ENCODE data around the gene KIAA1958. TPM values are rescaled to one million over a fixed set of nuclear protein-coding genes. Genes with fewer than 3 reads are reported as not detected.

The KIAA1958 gene
- total RNA-seq, 4 donors from 2014 or later, result 1.3 to 4.0 (median 2.6) TPM

DNA sequence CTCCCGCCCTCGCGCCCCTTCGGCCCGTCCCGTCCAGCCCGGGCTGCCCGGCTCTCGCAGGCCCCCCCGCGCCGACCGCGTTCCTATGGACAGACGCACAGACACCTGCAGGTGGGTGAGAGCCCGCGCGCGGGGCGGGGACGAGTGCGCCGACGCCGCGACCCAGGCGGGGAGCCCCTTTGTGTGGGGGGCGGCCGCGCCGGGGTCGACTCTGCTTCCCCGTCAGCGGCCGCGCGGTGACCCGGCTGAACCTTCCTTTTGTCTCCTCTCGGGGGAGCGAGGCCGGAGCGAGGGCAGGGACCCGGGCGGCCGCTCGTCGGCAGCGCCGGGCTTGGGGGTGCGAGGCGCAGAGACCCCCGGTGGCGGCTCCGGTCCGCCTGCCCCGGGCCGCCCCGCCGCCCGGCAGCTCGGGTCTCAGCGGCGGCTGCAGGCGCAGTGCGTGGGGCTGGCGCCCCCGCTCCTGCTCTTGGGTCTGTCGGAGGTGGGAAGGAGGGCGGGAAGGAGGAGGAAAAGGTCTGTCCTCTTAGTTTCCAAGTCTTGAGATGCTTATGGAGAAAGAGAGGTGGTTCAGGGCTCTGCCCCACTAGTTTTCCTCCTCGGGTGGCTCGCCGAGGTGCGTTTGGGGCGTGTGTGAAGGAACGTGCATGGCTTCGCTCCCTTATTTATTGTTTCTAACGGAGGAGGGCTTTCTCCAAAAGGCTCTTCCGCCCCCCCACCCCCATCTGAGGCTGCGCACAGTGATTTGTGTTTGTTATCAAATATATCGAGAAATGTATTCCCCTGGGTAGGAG is 576 bp downstream of the KIAA1958 start:
- H3K4me3 ChIP-seq, result peak overlapping the region; percentile 70 to 86 (median 80)
- peak; percentile 8 to 48 for DNase-seq
- no peaks in the 10 kb centered on the region for H3K36me3 ChIP-seq
- H3K27me3 ChIP-seq, result no peaks in the 10 kb centered on the region
- in situ Hi-C loops (cut with MboI; ENCODE audit: low sequenced_read_pairs in 4 of 4) (no loop called here), intact Hi-C loops (cut with DNase I; ENCODE audit: low total_unique reads) (loop anchor here (5.0 kb wide), 2 partner anchors 110 to 230 kb away; partner anchors contain the start of gene INIP)
- H3K9me3 ChIP-seq, result no peaks in the 10 kb centered on the region
- peak; percentile 75 to 77 for ATAC-seq
- peak overlapping the region; percentile 48 to 77 (median 72) for H3K27ac ChIP-seq
- TF ChIP-seq, protein P1, sequence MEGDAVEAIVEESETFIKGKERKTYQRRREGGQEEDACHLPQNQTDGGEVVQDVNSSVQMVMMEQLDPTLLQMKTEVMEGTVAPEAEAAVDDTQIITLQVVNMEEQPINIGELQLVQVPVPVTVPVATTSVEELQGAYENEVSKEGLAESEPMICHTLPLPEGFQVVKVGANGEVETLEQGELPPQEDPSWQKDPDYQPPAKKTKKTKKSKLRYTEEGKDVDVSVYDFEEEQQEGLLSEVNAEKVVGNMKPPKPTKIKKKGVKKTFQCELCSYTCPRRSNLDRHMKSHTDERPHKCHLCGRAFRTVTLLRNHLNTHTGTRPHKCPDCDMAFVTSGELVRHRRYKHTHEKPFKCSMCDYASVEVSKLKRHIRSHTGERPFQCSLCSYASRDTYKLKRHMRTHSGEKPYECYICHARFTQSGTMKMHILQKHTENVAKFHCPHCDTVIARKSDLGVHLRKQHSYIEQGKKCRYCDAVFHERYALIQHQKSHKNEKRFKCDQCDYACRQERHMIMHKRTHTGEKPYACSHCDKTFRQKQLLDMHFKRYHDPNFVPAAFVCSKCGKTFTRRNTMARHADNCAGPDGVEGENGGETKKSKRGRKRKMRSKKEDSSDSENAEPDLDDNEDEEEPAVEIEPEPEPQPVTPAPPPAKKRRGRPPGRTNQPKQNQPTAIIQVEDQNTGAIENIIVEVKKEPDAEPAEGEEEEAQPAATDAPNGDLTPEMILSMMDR (IDR thresholded peaks at IDR 0.05 in 4 of 5, conservative IDR thresholded peaks at IDR 0.05 in 1 of 5), result peak in 1 of 5 experiments; percentile 15
- TF ChIP-seq POLR2A (IDR thresholded peaks at IDR 0.05), result no peak
- peaks cover 3 to 11% of the 10 kb centered on the region in 2 donors for H3K4me1 ChIP-seq

DNA sequence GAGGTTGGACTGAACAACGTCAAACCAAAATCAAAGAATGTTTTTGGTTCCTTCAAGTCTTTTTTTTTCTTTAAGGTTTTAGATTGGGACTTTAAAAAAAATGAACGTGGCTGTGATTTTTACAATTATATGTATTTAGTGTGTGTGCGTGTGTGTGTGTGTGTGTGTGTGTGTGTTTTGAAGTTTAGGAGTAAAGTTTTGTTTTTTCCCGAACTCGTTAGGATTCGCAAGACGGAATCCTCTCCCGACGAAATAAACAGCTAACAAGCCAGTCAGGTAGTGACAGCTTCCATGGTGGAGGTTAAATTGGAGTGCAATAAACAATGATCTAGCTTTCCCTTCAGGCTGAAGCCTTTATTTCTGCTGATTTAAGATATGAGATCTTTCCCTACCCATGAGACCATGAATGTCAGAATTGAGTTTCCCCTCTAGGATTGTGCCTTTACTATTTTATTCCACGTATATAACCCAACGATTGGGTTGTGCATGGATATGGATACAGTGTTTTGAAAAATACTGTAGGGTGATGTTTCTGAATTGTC is 1.2 kb downstream of the KIAA1958 start:
- intact Hi-C loops (cut with DNase I; ENCODE audit: low total_unique reads), result loop anchor here (5.0 kb wide), 2 partner anchors 111 to 229 kb away; partner anchors contain the start of gene INIP
- no peak for DNase-seq
- in situ Hi-C loops (cut with MboI; ENCODE audit: low sequenced_read_pairs in 4 of 4), result no loop called here
- no peaks in the 10 kb centered on the region for H3K36me3 ChIP-seq
- ATAC-seq, result no peak
- H3K9me3 ChIP-seq, result no peaks in the 10 kb centered on the region
- peaks cover 3 to 11% of the 10 kb centered on the region in 2 donors for H3K4me1 ChIP-seq
- peak overlapping the region; percentile 70 to 86 (median 80) for H3K4me3 ChIP-seq
- no peak for TF ChIP-seq POLR2A (IDR thresholded peaks at IDR 0.05)
- TF ChIP-seq, protein P1 (IDR thresholded peaks at IDR 0.05 in 4 of 5, conservative IDR thresholded peaks at IDR 0.05 in 1 of 5), result no peak
- no peaks in the 10 kb centered on the region for H3K27me3 ChIP-seq
- H3K27ac ChIP-seq, result peak overlapping the region in 3 of 4 donors; percentile 48 to 77 (median 69)

DNA sequence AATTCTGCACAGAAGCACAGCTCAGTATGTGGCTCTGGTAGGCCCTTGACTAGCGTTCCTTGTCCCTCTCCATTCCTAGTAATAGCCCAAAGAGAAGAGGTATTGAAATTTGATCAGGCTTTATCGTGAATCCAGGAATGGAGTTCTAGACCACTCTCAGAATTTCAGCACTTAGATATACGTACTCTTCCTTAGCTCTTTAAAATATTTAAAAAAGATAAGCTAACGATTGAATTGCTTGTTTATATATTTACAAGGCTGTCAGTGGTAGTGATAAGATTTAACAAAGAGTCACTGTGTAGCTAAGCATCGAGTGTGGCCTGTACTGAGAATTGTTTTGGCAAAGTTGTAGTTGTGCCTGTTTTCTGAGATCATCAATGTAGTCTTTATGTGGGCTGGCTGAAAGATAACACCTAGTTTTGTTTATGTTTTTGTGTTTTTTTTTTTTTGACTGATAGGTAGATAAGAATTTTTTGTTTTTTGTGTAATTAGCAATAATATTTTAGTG is 2.5 kb downstream of the KIAA1958 start:
- in situ Hi-C loops (cut with MboI; ENCODE audit: low sequenced_read_pairs in 4 of 4), result no loop called here
- Histone ChIP-seq H3K27me3 (no peaks in the 10 kb centered on the region), H3K4me3 (no peak overlapping the region), H3K27ac (no peak overlapping the region), H3K36me3 (peaks cover 0 to 3% of the 10 kb centered on the region in 2 donors), H3K4me1 (peaks cover 3 to 11% of the 10 kb centered on the region in 2 donors), H3K9me3 (peaks cover 0 to 8% (median 3%) of the 10 kb centered on the region in 3 donors)
- ATAC-seq, result no peak
- no peak for TF ChIP-seq POLR2A (IDR thresholded peaks at IDR 0.05)
- TF ChIP-seq, protein P1 (IDR thresholded peaks at IDR 0.05 in 4 of 5, conservative IDR thresholded peaks at IDR 0.05 in 1 of 5), result no peak
- DNase-seq, result no peak
- intact Hi-C loops (cut with DNase I; ENCODE audit: low total_unique reads), result loop anchor here (5.0 kb wide), 2 partner anchors 112 to 228 kb away; partner anchors contain the start of gene INIP

DNA sequence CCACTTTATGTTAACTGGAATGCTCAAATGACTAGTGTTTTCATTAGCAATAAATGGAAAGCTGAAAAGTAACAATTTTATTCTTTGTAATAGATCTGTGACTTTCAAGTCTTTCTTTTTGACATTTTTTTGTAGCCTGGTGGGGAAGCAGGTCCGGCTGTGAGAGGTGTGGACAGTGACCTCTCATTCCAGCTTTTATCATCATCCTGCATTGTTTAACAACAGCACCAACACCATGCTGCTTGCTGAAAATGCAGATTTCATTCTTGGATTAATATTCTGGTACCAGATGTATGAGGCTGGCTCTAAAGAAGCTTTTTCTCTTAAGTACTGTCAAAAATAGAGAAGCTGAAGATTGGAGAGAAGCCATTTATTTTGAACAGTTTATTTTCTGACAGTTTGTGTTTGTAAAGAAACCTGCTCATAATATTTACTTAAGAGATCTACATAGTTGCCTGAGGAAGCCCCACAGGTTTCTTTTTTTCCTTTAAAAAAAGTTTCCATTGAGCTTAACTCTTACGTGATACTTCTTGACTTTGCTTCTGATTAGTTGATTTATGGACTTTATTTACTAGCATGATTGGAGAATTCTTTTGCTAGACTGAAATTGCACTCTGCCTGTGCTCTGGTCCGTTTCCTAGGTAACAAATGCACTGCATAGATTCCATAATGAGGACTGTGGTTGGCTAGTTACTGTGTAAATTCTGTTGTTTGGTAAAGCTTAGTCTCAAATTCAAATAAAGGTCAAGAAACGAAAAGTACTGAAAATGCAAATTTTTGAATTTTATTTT is 3.4 kb downstream of the KIAA1958 start:
- DNase-seq (no peak), ATAC-seq (no peak)
- H3K27ac ChIP-seq, result no peak overlapping the region
- TF ChIP-seq, protein P1 (IDR thresholded peaks at IDR 0.05 in 4 of 5, conservative IDR thresholded peaks at IDR 0.05 in 1 of 5), result no peak
- no peak for TF ChIP-seq POLR2A (IDR thresholded peaks at IDR 0.05)
- no peak overlapping the region for H3K4me3 ChIP-seq
- in situ Hi-C loops (cut with MboI; ENCODE audit: low sequenced_read_pairs in 4 of 4) (no loop called here), intact Hi-C loops (cut with DNase I; ENCODE audit: low total_unique reads) (loop anchor here (5.0 kb wide), 2 partner anchors 113 to 227 kb away; partner anchors contain the start of gene INIP)
- H3K27me3 ChIP-seq, result no peaks in the 10 kb centered on the region
- H3K4me1 ChIP-seq, result peaks cover 3 to 11% of the 10 kb centered on the region in 2 donors
- H3K9me3 ChIP-seq, result peaks cover 0 to 17% (median 10%) of the 10 kb centered on the region in 3 donors
- peaks cover 0 to 13% of the 10 kb centered on the region in 2 donors for H3K36me3 ChIP-seq

Measured in gastrocnemius medialis (tissue), 4 donors.